Prostate gland (tissue), 2 donors: ENCODE results near the gene CDH24.

Source experiments
- POLR2A ChIP-seq: fragments of 450-650 bp; IDR thresholded peaks from one replicate; pipeline ENCODE4 v1.6.1; 2016; ENCODE audit warnings: antibody characterized with exemption, mild to moderate bottlenecking
- POLR2AphosphoS5 ChIP-seq: sonication (generic); formaldehyde crosslinking; IDR thresholded peaks from one replicate; pipeline ENCODE4 v1.6.1; 2017; ENCODE audit warnings: antibody characterized with exemption
- TF ChIP-seq, protein P1 (sequence below), 4 experiments: fragments of 200-600 bp in 2 of 4; fragments of 450-650 bp in 2 of 4; sonication (generic) in 2 of 4; IDR thresholded peaks; 1 replicate in 3 of 4; 2 replicates in 1 of 4; pipeline ENCODE4 v1.5.1; 2016 to 2019; ENCODE audit warnings: antibody characterized with exemption in 4 of 4, mild to moderate bottlenecking in 2 of 4, moderate library complexity in 2 of 4

DNA sequence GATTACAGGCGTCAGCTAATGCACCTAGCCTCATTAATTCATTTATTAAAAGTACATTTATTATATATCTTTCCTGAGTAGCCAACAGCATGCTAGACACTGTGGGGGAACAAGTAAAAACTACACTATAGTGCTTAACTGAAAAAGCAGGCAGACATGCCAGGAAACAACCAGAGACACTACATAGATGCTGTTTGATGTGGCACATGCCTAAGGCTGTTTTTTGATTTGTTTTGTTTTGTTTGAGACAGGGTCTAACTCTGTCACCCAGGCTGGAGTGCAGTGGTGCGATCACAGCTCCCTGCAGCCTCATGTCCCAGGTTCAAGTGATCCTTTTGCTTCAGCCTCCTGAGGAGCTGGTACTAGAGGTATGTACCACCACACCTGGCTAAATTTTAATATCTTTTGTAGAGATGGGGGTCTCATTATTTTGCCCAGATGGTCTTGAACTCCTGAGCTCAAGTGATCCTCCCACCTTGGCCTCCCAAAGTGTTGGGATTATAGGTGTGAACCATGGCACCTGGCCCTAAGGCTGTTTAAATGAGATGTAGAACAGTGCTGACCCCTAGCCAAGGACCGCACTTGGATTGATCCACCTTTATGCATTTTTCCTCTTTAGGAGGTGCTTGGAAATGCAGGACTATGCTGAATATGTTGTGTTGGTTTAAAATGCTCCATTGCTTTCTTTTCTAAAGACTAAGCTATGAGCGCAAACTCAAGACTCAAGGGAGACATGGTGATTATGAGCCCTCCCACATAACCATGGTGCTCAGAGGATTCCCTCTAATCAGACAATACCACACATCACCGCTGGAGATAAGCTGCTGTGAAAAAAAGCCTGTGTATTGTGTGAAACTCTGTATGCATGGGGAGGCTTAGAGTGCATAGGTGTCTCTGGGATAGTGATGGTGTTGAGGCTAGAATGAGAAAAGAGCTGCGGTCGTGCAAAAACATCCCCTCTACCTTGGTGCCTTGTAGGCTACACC lies 36.9 kb downstream of the CDH24 start:
- TF ChIP-seq, protein P1, sequence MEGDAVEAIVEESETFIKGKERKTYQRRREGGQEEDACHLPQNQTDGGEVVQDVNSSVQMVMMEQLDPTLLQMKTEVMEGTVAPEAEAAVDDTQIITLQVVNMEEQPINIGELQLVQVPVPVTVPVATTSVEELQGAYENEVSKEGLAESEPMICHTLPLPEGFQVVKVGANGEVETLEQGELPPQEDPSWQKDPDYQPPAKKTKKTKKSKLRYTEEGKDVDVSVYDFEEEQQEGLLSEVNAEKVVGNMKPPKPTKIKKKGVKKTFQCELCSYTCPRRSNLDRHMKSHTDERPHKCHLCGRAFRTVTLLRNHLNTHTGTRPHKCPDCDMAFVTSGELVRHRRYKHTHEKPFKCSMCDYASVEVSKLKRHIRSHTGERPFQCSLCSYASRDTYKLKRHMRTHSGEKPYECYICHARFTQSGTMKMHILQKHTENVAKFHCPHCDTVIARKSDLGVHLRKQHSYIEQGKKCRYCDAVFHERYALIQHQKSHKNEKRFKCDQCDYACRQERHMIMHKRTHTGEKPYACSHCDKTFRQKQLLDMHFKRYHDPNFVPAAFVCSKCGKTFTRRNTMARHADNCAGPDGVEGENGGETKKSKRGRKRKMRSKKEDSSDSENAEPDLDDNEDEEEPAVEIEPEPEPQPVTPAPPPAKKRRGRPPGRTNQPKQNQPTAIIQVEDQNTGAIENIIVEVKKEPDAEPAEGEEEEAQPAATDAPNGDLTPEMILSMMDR (IDR thresholded peaks at IDR 0.05): no peak
- no peak for TF ChIP-seq POLR2A
- TF ChIP-seq POLR2AphosphoS5: no peak
